ENCODE measurements around the gene GPSM3. TPM values are rescaled to one million over a fixed set of nuclear protein-coding genes. Genes with fewer than 3 reads are reported as not detected.

Gene GPSM3
- total RNA-seq, 1 experiment from 2014 or later: 5.4 TPM

GRCh38 chr6:32179766-32180405 lies 12.6 kb downstream of the GPSM3 start:
- in situ Hi-C loops (cut with HindIII; ENCODE audit: low pct_unique_long_range_greater_than_20kb, low sequenced_read_pairs): no loop called here
- DNase-seq (ENCODE audit: low read depth, low spot score): no peak

- in situ Hi-C loops (cut with HindIII; ENCODE audit: low pct_unique_long_range_greater_than_20kb, low sequenced_read_pairs): no loop called here
- no peak for DNase-seq (ENCODE audit: low read depth, low spot score)
These were observed 13.6 kb downstream of the GPSM3 start for GRCh38 chr6:32178547-32179440.

DNA sequence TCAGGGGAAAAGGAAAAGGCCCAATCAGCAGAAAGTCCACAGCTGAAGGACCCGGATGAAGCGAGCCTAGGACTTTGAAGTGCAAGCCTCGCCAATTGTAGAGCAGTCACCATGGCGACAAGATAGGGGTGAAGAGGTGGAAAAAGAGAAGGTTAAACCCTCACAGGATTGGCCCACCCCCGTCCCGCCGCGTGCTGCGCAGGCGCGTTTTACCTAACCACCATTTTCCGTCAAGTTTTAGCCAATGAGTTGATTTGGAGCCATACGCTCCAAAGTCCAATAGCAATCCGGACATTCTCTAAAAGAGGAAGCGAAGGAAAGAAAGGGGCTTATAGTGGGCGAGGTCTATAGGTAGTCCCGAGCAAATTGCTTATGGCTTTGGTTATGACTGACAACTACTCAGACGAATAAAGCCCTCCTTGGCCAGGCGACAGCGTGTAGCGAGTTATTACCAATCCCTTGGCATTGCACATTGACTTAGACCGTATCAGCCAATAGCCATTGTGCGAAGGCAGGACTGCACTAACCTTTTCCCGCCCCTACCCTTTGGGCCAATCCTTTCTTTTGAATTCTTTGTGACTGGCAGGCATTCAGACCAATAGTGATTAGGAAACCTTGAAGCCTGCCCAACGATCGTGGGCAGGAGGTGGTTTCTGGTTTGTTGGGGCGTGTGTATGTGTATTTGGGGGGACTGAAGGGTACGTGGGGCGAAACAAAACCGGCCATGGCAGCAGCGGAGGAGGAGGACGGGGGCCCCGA lies 14.5 kb downstream of the GPSM3 start, which contains the start of gene RNF5:
Gene RNF5 (plus strand): TSS at position 618 of the 759 bp plus-strand sequence. CDS start 107 bp downstream, at position 725.
- in situ Hi-C loops (cut with HindIII; ENCODE audit: low pct_unique_long_range_greater_than_20kb, low sequenced_read_pairs): no loop called here
- peak; percentile 98 for DNase-seq (ENCODE audit: low read depth, low spot score)

DNA sequence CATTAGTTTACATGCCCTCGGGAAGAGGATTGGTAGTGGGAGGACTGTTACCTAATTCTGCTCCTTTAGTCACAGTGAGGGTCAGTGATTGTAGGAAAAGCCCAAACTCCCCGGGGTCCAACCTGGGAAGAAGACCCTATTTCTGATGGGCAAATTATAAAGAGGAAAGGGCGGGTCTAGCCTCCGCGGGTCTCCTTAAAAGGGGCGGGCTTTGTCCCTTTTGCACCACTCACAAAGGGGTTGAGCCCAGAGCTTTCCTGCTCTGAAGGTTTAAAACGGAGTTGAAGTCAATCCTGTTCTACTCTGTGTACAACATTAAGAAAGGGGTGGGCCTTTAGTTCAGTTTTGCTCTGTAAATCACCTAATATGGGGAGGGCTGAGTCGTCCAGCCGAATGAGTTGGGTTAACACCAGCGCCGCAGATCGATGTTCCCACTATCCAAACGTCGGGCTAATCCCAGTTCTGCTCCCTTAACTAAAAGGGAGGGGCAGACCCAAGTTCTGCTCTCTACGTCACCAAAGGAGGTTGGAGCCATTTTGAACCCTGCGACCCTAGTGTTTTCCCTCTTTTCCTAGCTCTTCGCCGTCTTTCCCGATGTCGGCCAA lies 15.2 kb downstream of the GPSM3 start:
- DNase-seq (ENCODE audit: low read depth, low spot score): peak; percentile 38
- in situ Hi-C loops (cut with HindIII; ENCODE audit: low pct_unique_long_range_greater_than_20kb, low sequenced_read_pairs): no loop called here

- in situ Hi-C loops (cut with HindIII; ENCODE audit: low pct_unique_long_range_greater_than_20kb, low sequenced_read_pairs): no loop called here
- DNase-seq (ENCODE audit: low read depth, low spot score): no peak
These were observed 15.8 kb downstream of the GPSM3 start for GRCh38 chr6:32176476-32177182.

GRCh38 chr6:32175711-32176475 lies 16.6 kb downstream of the GPSM3 start, which contains the start of gene AGPAT1:
Gene AGPAT1 (minus strand): TSS chr6:32176084. CDS start chr6:32171496, 4,588 bp downstream.
- peak; percentile 94 for DNase-seq (ENCODE audit: low read depth, low spot score)
- in situ Hi-C loops (cut with HindIII; ENCODE audit: low pct_unique_long_range_greater_than_20kb, low sequenced_read_pairs): no loop called here

DNA sequence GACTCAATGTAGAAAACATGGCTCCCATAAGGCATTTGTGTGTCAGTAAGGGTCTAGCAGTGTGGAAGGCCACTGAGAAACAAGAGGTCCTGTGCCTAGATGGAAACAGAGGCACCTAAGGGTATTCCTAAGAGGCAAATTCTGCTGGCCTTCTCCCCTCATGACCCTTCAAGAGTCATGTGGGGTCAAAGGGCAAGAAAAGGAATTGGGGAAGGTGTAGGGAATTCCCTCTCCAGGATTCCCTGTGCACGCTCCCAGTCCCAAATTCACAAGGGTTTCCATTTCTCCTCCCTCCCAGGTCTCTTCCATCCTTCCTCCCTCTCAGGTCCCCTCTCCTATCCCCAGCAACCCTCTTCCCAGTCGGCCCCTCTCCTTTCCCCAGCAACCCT lies 17.1 kb downstream of the GPSM3 start:
- no peak for DNase-seq (ENCODE audit: low read depth, low spot score)
- in situ Hi-C loops (cut with HindIII; ENCODE audit: low pct_unique_long_range_greater_than_20kb, low sequenced_read_pairs): no loop called here

DNA sequence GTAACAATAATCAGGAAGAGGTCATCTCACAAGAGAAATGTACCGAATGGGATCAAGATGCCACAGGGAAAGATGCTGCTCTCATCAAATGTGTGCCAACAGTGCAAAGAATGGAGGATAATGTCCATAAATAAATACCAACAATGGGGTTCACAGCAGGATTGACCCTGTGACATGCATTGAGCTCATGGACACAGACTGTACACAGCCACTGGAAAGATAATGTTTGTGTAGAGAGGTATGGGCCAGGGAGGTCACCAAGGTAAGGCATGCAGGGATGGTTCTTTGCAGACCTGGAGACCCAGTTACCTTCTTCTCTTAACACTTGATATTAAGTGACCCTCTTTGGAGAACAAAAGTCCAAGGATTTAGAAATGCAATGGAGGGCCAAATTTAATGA lies 18.0 kb downstream of the GPSM3 start:
- no peak for DNase-seq (ENCODE audit: low read depth, low spot score)
- in situ Hi-C loops (cut with HindIII; ENCODE audit: low pct_unique_long_range_greater_than_20kb, low sequenced_read_pairs): no loop called here

DNA sequence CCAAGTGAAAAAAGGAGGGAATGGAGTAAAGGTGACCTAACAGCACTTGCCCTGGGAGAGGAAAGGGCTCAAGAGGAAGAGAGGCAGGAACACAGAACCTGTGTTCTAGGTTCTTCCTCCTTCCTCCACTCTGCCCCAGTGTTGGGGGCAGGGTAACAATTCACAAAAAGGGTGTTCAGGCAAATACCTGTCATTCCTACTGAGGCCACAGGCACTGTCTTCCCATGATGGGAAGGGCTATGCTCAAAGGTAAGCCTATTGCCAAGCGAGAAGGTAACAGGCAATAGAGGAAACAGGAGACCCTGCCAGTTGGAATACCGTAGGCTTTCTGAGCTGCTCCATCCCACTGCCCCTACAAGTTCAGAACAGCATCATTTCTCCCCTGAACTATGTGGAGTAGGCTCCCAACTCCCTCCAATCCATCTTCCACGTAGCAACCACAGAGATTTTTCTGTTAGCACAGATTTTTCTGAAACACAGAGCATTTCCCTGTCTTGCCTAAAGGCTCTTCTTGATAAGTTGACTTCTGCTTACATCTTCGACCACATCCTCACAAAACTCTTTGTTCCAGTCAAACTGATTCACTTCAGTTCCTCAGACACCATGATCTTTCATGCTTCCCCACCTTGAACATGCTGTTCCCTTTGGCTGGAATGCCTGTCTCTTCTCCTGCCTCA lies 19.3 kb downstream of the GPSM3 start:
- DNase-seq (ENCODE audit: low read depth, low spot score): no peak
- in situ Hi-C loops (cut with HindIII; ENCODE audit: low pct_unique_long_range_greater_than_20kb, low sequenced_read_pairs): no loop called here

GRCh38 chr6:32171234-32171633 lies 21.2 kb downstream of the GPSM3 start:
- no peak for DNase-seq (ENCODE audit: low read depth, low spot score)
- in situ Hi-C loops (cut with HindIII; ENCODE audit: low pct_unique_long_range_greater_than_20kb, low sequenced_read_pairs): no loop called here

- no peak for DNase-seq (ENCODE audit: low read depth, low spot score)
- in situ Hi-C loops (cut with HindIII; ENCODE audit: low pct_unique_long_range_greater_than_20kb, low sequenced_read_pairs): no loop called here
These were observed 22.1 kb downstream of the GPSM3 start for GRCh38 chr6:32170294-32170693.

- in situ Hi-C loops (cut with HindIII; ENCODE audit: low pct_unique_long_range_greater_than_20kb, low sequenced_read_pairs): no loop called here
- DNase-seq (ENCODE audit: low read depth, low spot score): no peak
These were observed 23.4 kb downstream of the GPSM3 start for GRCh38 chr6:32168807-32169591.

DNA sequence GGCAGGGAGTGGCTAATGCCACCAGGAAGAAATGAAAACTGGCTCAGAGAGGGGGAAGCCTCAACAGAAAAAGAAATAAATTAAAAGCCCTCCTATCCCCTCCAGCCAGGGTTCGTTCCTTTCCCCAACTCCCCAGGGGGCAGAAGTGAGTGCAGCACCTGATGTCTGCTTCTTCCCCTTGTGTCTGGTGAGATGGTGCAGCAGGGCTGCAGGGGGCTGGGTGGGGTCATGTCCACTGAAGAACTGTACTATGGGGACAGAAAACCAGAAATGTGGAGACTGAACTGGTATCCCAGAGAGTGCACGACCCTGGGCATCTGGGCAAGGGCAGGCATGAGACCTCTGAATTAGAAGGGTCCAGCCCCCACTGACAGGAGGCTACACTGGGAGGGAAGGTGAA lies 24.1 kb downstream of the GPSM3 start:
- DNase-seq (ENCODE audit: low read depth, low spot score): no peak

DNA sequence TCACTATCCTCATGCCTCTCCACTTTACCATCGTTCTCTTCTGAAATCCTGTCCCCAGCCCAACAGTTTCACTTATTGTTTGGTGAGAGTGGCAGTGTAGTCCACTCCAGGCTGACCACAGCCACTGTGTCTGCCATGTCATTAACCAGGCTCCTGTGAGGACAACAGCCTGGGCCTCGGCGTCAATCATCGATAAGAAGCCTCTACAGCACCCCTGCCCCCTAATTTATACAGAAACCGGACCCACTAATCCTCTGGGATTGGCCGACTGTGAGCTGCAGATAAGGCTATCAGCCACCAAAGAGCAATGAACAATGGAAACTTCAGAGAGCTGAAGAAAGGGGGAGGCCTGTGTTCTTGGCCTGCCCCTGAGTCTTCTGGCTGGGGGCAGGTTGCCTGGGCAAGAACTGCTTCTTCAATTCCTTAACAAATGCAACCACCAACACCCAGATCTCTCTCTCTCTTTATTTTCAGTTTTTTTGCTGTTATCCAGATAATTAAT lies 24.6 kb downstream of the GPSM3 start:
- in situ Hi-C loops (cut with HindIII; ENCODE audit: low pct_unique_long_range_greater_than_20kb, low sequenced_read_pairs): no loop called here
- DNase-seq (ENCODE audit: low read depth, low spot score): no peak

More for the DNA sequence above, 24.1 kb downstream of the GPSM3 start:
- in situ Hi-C loops (cut with HindIII; ENCODE audit: low pct_unique_long_range_greater_than_20kb, low sequenced_read_pairs): no loop called here

GRCh38 chr6:32167154-32167760 lies 25.2 kb downstream of the GPSM3 start:
- in situ Hi-C loops (cut with HindIII; ENCODE audit: low pct_unique_long_range_greater_than_20kb, low sequenced_read_pairs): no loop called here
- DNase-seq (ENCODE audit: low read depth, low spot score): no peak
